GM10266 (cell line): ENCODE measurements around the gene MAGED1.
A peak's percentile ranks its signal among the peaks of the same experiment; 100 is the strongest.

Experiments
- DNase-seq: peaks from one replicate; pipeline ENCODE4 v3.0.0; 2012; ENCODE audit errors: extremely low spot score
- TF ChIP-seq, protein P1 (sequence below): IDR thresholded peaks from 2 replicates; pipeline ENCODE4 v1.5.1; 2012; ENCODE audit warnings: mild to moderate bottlenecking, low read depth; ENCODE audit not compliant: control insufficient read depth, insufficient read depth; ENCODE audit errors: missing control alignments

MAGED1 gene, protein sequence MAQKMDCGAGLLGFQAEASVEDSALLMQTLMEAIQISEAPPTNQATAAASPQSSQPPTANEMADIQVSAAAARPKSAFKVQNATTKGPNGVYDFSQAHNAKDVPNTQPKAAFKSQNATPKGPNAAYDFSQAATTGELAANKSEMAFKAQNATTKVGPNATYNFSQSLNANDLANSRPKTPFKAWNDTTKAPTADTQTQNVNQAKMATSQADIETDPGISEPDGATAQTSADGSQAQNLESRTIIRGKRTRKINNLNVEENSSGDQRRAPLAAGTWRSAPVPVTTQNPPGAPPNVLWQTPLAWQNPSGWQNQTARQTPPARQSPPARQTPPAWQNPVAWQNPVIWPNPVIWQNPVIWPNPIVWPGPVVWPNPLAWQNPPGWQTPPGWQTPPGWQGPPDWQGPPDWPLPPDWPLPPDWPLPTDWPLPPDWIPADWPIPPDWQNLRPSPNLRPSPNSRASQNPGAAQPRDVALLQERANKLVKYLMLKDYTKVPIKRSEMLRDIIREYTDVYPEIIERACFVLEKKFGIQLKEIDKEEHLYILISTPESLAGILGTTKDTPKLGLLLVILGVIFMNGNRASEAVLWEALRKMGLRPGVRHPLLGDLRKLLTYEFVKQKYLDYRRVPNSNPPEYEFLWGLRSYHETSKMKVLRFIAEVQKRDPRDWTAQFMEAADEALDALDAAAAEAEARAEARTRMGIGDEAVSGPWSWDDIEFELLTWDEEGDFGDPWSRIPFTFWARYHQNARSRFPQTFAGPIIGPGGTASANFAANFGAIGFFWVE

GRCh38 chrX:51892921-51893745 is at the start of gene MAGED1:
TSS of gene MAGED1 (plus strand) at chrX:51893623. CDS start at chrX:51894305, 682 bp downstream.
- TF ChIP-seq, protein P1, sequence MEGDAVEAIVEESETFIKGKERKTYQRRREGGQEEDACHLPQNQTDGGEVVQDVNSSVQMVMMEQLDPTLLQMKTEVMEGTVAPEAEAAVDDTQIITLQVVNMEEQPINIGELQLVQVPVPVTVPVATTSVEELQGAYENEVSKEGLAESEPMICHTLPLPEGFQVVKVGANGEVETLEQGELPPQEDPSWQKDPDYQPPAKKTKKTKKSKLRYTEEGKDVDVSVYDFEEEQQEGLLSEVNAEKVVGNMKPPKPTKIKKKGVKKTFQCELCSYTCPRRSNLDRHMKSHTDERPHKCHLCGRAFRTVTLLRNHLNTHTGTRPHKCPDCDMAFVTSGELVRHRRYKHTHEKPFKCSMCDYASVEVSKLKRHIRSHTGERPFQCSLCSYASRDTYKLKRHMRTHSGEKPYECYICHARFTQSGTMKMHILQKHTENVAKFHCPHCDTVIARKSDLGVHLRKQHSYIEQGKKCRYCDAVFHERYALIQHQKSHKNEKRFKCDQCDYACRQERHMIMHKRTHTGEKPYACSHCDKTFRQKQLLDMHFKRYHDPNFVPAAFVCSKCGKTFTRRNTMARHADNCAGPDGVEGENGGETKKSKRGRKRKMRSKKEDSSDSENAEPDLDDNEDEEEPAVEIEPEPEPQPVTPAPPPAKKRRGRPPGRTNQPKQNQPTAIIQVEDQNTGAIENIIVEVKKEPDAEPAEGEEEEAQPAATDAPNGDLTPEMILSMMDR = no peak
- peak; percentile 67 for DNase-seq

DNA sequence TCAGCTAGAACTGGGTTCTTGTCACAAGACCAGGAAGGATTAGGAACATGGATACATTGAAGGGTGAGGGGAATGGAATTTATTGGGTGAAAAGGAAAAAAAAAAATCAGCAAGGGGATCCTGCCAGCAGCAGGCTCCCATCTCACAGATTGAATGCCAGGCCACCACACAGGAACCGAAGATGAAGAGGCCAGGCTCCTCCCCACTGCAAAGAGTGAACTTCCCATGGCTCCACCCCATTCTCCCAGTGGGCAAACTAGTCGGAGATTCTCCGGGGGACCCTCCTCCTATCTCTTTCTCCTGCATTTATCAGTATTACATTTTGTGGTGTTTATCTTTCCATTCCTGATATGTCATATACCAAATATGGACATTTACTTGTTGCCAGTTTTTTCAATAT is 46.0 kb upstream of the MAGED1 start:
- DNase-seq = no peak
- TF ChIP-seq, protein P1 = no peak

- TF ChIP-seq, protein P1 = no peak
- no peak for DNase-seq
Observed at GRCh38 chrX:51851507-51852085, 41.8 kb upstream of the MAGED1 start.

DNA sequence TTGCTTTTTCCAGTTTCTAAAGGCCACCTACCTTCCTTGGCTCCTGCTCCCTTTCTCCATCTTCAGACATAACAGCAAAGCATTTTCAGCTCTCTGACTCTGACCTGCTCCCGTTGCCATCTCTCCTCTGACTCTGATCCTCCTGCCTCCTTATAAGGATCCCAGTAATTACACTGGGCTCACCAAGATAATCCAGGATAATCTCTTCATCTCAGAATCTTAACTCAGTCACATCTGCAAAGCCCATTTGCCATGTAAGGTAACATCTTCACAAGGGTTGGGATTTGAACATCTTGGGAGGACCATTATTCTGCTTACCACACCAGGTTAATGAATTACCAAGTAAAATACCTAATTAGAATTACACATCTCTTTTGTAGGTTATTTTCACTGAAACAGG is 41.3 kb upstream of the MAGED1 start:
- DNase-seq = no peak
- TF ChIP-seq, protein P1 = no peak

DNA sequence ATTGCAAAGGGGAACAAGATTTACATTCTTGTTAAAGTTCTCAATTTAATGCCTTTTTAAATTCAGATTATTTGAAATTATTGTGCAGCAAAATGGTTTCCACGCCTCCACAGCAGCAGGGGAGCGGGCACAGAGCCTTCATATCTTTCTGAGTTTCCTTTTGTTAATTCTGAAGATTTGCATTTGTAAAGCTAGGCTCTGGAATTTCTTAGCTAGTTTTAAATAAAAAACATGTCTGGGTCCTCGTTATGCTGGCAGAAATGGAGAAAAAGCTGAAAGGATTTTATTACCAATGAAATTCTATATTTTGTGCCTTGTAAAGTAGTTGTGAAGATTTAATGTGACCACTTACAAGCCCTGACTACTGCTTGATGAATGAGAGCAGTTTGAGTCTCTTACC is 40.8 kb upstream of the MAGED1 start:
- TF ChIP-seq, protein P1 = no peak
- no peak for DNase-seq

DNA sequence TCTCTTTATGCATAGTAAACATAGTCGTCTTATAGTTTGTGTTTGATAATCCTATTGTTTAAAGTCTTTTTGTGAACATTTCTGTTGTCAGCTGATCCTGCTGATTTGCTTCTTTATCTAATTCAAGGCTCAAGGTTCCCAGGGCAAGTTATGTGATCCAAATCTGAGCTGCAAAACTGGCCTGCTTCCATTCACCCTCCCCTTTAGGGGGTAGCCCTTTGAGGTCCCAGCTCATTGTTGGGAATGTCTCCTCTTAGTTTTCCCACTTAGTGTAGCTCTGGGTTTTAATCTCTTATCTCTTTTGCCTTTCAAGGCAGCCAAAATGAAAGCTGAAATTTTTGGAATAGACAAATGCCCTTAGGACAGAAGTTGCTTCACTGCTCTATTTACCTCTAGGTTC is 40.2 kb upstream of the MAGED1 start:
- TF ChIP-seq, protein P1 = no peak
- no peak for DNase-seq
